ENCODE results near the gene RPS10. TPM values are rescaled to one million over a fixed set of nuclear protein-coding genes. Genes with fewer than 3 reads are reported as not detected.

RPS10 gene
- total and polyA plus RNA-seq, 2 donors: 2,659 to 2,778 TPM

DNA sequence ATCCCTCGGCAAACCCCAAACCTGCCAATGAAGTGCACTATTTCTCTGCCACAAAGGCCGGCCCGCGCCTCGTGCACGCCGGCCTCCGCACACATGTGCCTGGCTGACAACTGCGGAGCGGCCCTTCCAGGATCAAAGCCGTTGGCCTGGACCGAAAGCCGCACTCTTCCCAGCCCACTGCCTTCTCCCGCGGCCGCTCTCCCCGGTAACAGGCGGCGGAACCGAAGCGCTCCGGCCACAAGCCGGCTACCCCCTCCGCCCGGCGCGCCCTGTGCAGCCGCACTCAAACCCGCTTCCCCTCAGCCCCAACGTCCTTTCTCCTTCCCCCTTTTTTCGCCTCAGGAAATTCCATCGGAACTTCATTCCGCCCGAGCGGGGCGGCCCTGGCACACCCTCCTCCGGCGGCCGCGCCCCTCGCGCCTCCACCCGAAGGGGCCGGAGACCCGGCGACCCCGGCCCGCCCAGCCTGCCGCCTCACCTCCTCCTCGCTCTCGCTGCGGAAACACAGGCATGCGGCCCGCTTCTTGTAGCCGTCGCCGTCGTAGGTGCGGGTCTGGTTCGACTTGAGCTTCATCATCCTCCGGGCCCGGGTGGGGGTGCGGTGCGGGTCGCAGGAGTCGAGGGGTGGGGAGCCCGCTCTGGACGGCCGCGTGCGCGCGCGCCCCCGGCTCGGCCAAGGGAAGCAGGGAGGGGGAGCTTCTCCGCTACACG, 33.9 kb downstream of the RPS10 start:
- Histone ChIP-seq H3K4me3 (ENCODE audit: low read length in 2 of 2) (peak overlapping the region; percentile 63 to 70), H3K4me1 (ENCODE audit: control insufficient read depth in 2 of 2, insufficient read depth in 2 of 2, low read length in 2 of 2) (peaks cover 11 to 16% of the 10 kb centered on the region in 2 donors), H3K27me3 (ENCODE audit: control insufficient read depth in 2 of 2, insufficient read depth in 1 of 2, low read length in 1 of 2) (no peaks in the 10 kb centered on the region), H3K27ac (ENCODE audit: low read depth in 1 of 2, low read length in 1 of 2) (peak overlapping the region; percentile 50 to 84), H3K9me3 (ENCODE audit: control insufficient read depth in 2 of 2, insufficient read depth in 1 of 2, low read length in 1 of 2) (peaks cover 0 to 8% of the 10 kb centered on the region in 2 donors), H3K36me3 (ENCODE audit: control insufficient read depth in 2 of 2, insufficient read depth in 2 of 2, low read length in 1 of 2) (no peaks in the 10 kb centered on the region)
- WGBS: under 1% methylated on average over 78 of the region's 78 CpGs
- DNase-seq (ENCODE audit: low read depth in 6 of 9, low spot score in 9 of 9): peak in 6 of 9 donors; percentile 21 to 70 (median 46)

DNA sequence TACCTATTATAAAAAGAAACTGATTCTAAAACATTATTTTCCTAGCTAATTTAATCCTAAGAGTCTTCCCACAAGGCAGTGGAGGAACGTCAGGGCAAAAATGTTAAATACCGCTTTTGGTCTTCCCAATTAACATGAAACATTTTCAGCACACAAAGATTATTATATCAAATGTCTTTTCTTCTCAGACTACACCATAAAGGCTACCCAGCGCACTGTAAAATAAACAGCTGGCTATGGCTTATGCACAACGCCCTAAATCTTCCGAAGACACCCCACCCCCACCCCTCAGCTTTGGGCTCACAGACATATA, 34.4 kb downstream of the RPS10 start:
- H3K36me3 ChIP-seq (ENCODE audit: control insufficient read depth in 2 of 2, insufficient read depth in 2 of 2, low read length in 1 of 2): no peaks in the 10 kb centered on the region
- H3K4me1 ChIP-seq (ENCODE audit: control insufficient read depth in 2 of 2, insufficient read depth in 2 of 2, low read length in 2 of 2): peaks cover 11 to 16% of the 10 kb centered on the region in 2 donors

DNA sequence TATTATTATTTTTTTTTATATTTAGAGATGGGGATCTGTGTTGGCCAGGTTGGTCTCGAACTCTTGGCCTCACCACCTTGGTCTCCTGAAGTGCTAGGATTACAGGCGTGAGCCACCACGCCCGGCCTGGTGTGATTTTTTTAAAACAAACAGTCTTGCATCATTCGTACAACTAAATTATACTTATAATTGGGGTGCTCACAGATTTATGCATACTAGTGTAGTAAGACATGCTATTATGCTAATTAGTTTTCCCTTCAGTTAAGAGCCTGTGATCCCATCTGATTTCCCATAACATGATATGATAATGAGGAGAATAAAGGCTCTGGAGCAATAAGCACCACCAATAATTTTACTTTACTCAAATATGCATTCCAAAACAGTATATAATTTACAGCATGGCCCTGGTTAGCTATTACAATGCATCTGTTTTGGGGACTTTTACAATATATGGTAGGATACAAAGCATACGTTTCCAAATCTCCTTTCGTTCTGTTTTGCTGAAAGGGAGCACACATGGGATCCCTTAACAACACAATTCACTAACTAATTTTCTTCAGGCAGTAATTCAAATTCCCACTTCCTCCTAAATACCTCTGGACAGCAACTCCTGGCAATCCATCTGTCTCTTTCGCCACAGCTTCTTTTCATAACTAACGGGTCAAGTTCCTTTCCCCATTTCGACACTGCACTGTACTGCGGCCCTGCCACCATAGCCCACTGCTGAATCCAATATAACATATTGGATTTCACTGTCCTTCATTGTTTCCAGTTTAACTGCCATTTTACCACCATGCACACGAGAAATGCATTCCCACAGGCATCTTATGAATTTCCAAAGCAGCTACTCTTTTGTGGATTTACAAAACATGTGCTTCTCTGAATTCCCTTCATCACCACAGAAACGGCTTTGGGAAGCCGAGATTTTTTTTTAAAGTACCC, 35.1 kb downstream of the RPS10 start:
- 41% methylated on average over 14 of the region's 14 CpGs for WGBS
- peak overlapping the region; percentile 63 to 70 for H3K4me3 ChIP-seq (ENCODE audit: low read length in 2 of 2)
- DNase-seq (ENCODE audit: low read depth in 6 of 9, low spot score in 9 of 9): peak in 2 of 9 donors; percentile 4 to 24

More for the DNA sequence above, 34.4 kb downstream of the RPS10 start:
- peaks cover 0 to 5% of the 10 kb centered on the region in 2 donors for H3K9me3 ChIP-seq (ENCODE audit: control insufficient read depth in 2 of 2, insufficient read depth in 1 of 2, low read length in 1 of 2)
- DNase-seq (ENCODE audit: low read depth in 6 of 9, low spot score in 9 of 9): peak in 1 of 9 donors; percentile 15
- H3K4me3 ChIP-seq (ENCODE audit: low read length in 2 of 2): peak overlapping the region; percentile 63 to 70
- no peaks in the 10 kb centered on the region for H3K27me3 ChIP-seq (ENCODE audit: control insufficient read depth in 2 of 2, insufficient read depth in 1 of 2, low read length in 1 of 2)
- WGBS: 3% methylated on average over 5 of the region's 5 CpGs
- peak overlapping the region; percentile 14 to 84 for H3K27ac ChIP-seq (ENCODE audit: low read depth in 1 of 2, low read length in 1 of 2)

GRCh38 chr6:34389034-34389433, 36.8 kb downstream of the RPS10 start:
- Histone ChIP-seq H3K27me3 (ENCODE audit: control insufficient read depth in 2 of 2, insufficient read depth in 1 of 2, low read length in 1 of 2) (no peaks in the 10 kb centered on the region), H3K36me3 (ENCODE audit: control insufficient read depth in 2 of 2, insufficient read depth in 2 of 2, low read length in 1 of 2) (no peaks in the 10 kb centered on the region), H3K27ac (ENCODE audit: low read depth in 1 of 2, low read length in 1 of 2) (no peak overlapping the region), H3K9me3 (ENCODE audit: control insufficient read depth in 2 of 2, insufficient read depth in 1 of 2, low read length in 1 of 2) (peaks cover 0 to 5% of the 10 kb centered on the region in 2 donors), H3K4me3 (ENCODE audit: low read length in 2 of 2) (no peak overlapping the region), H3K4me1 (ENCODE audit: control insufficient read depth in 2 of 2, insufficient read depth in 2 of 2, low read length in 2 of 2) (peaks cover 11 to 16% of the 10 kb centered on the region in 2 donors)
- DNase-seq (ENCODE audit: low read depth in 6 of 9, low spot score in 9 of 9): no peak
- 95% methylated on average over 3 of the region's 3 CpGs for WGBS

More for the DNA sequence above, 35.1 kb downstream of the RPS10 start:
- H3K9me3 ChIP-seq (ENCODE audit: control insufficient read depth in 2 of 2, insufficient read depth in 1 of 2, low read length in 1 of 2): peaks cover 0 to 5% of the 10 kb centered on the region in 2 donors
- no peaks in the 10 kb centered on the region for H3K36me3 ChIP-seq (ENCODE audit: control insufficient read depth in 2 of 2, insufficient read depth in 2 of 2, low read length in 1 of 2)
- H3K27me3 ChIP-seq (ENCODE audit: control insufficient read depth in 2 of 2, insufficient read depth in 1 of 2, low read length in 1 of 2): no peaks in the 10 kb centered on the region
- H3K27ac ChIP-seq (ENCODE audit: low read depth in 1 of 2, low read length in 1 of 2): peak overlapping the region; percentile 14 to 31
- peaks cover 11 to 16% of the 10 kb centered on the region in 2 donors for H3K4me1 ChIP-seq (ENCODE audit: control insufficient read depth in 2 of 2, insufficient read depth in 2 of 2, low read length in 2 of 2)

- Histone ChIP-seq H3K9me3 (ENCODE audit: control insufficient read depth in 2 of 2, insufficient read depth in 1 of 2, low read length in 1 of 2) (peaks cover 0 to 5% of the 10 kb centered on the region in 2 donors), H3K27ac (ENCODE audit: low read depth in 1 of 2, low read length in 1 of 2) (no peak overlapping the region), H3K4me3 (ENCODE audit: low read length in 2 of 2) (no peak overlapping the region), H3K4me1 (ENCODE audit: control insufficient read depth in 2 of 2, insufficient read depth in 2 of 2, low read length in 2 of 2) (peaks cover 7 to 16% of the 10 kb centered on the region in 2 donors), H3K36me3 (ENCODE audit: control insufficient read depth in 2 of 2, insufficient read depth in 2 of 2, low read length in 1 of 2) (no peaks in the 10 kb centered on the region), H3K27me3 (ENCODE audit: control insufficient read depth in 2 of 2, insufficient read depth in 1 of 2, low read length in 1 of 2) (no peaks in the 10 kb centered on the region)
- no peak for DNase-seq (ENCODE audit: low read depth in 6 of 9, low spot score in 9 of 9)
- WGBS: 96% methylated on average over 3 of the region's 3 CpGs
These were observed 37.4 kb downstream of the RPS10 start for GRCh38 chr6:34388421-34388820.

DNA sequence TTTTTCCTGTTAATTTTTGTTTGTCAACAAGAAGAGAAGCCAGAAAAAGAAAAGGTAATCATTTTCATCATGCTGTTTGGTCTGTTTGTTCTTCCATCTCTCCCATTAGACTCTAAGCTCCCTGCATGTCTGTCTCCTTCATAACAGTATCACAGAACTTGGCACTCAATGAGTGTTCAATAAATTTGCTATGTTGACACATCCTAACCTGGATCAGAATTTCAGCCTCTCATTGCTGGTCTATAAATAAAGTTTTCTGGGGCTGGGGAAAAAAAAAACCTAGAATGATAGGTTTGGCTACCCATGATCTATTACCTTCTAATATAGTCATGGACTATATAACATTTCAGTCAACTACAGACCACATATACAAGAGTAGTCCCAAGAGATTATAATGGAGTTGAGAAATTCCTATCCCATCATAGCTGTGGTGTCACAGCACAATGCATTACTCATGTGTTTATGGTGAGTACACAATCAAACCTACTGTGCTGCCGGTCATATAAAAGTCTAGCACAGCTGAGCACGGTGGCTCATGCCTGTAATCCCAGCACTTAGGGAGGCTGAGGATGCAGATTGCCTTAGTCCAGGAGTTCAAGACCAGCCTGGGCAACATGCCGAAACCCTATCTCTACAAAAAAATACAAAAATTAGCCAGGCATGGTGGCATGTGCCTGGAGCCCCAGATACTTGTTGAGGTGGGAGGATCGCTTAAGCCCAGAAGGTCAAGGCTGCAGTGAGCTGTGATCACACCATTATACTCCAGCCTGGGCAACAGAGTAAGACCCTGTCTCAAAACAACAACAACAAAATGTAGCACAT, 39.3 kb downstream of the RPS10 start:
- H3K9me3 ChIP-seq (ENCODE audit: control insufficient read depth in 2 of 2, insufficient read depth in 1 of 2, low read length in 1 of 2): peaks cover 0 to under 1% of the 10 kb centered on the region in 2 donors
- H3K27ac ChIP-seq (ENCODE audit: low read depth in 1 of 2, low read length in 1 of 2): no peak overlapping the region
- WGBS: 98% methylated on average over 4 of the region's 4 CpGs
- H3K36me3 ChIP-seq (ENCODE audit: control insufficient read depth in 2 of 2, insufficient read depth in 2 of 2, low read length in 1 of 2): no peaks in the 10 kb centered on the region
- no peak for DNase-seq (ENCODE audit: low read depth in 6 of 9, low spot score in 9 of 9)
- H3K4me1 ChIP-seq (ENCODE audit: control insufficient read depth in 2 of 2, insufficient read depth in 2 of 2, low read length in 2 of 2): peaks cover 6 to 7% of the 10 kb centered on the region in 2 donors
- H3K4me3 ChIP-seq (ENCODE audit: low read length in 2 of 2): no peak overlapping the region
- H3K27me3 ChIP-seq (ENCODE audit: control insufficient read depth in 2 of 2, insufficient read depth in 1 of 2, low read length in 1 of 2): no peaks in the 10 kb centered on the region

GRCh38 chr6:34385793-34386195, 40.1 kb downstream of the RPS10 start:
- Histone ChIP-seq H3K36me3 (ENCODE audit: control insufficient read depth in 2 of 2, insufficient read depth in 2 of 2, low read length in 1 of 2) (no peaks in the 10 kb centered on the region), H3K27ac (ENCODE audit: low read depth in 1 of 2, low read length in 1 of 2) (no peak overlapping the region), H3K27me3 (ENCODE audit: control insufficient read depth in 2 of 2, insufficient read depth in 1 of 2, low read length in 1 of 2) (no peaks in the 10 kb centered on the region), H3K4me3 (ENCODE audit: low read length in 2 of 2) (no peak overlapping the region), H3K4me1 (ENCODE audit: control insufficient read depth in 2 of 2, insufficient read depth in 2 of 2, low read length in 2 of 2) (no peaks in the 10 kb centered on the region), H3K9me3 (ENCODE audit: control insufficient read depth in 2 of 2, insufficient read depth in 1 of 2, low read length in 1 of 2) (no peaks in the 10 kb centered on the region)
- WGBS: 98% methylated on average over 3 of the region's 3 CpGs
- no peak for DNase-seq (ENCODE audit: low read depth in 6 of 9, low spot score in 9 of 9)

- Histone ChIP-seq H3K27me3 (ENCODE audit: control insufficient read depth in 2 of 2, insufficient read depth in 1 of 2, low read length in 1 of 2) (no peaks in the 10 kb centered on the region), H3K27ac (ENCODE audit: low read depth in 1 of 2, low read length in 1 of 2) (peak overlapping the region in 1 of 2 donors; percentile 18), H3K9me3 (ENCODE audit: control insufficient read depth in 2 of 2, insufficient read depth in 1 of 2, low read length in 1 of 2) (no peaks in the 10 kb centered on the region), H3K4me1 (ENCODE audit: control insufficient read depth in 2 of 2, insufficient read depth in 2 of 2, low read length in 2 of 2) (no peaks in the 10 kb centered on the region), H3K36me3 (ENCODE audit: control insufficient read depth in 2 of 2, insufficient read depth in 2 of 2, low read length in 1 of 2) (no peaks in the 10 kb centered on the region), H3K4me3 (ENCODE audit: low read length in 2 of 2) (no peak overlapping the region)
- WGBS: 92% methylated on average over 5 of the region's 5 CpGs
- no peak for DNase-seq (ENCODE audit: low read depth in 6 of 9, low spot score in 9 of 9)
These were observed 41.3 kb downstream of the RPS10 start for GRCh38 chr6:34384321-34385153.
